ENCODE data around the gene NKX2-3. TPM values are rescaled to one million over a fixed set of nuclear protein-coding genes. Genes with fewer than 3 reads are reported as not detected.

Gene NKX2-3
- total RNA-seq, 4 donors from 2014 or later: not detected

DNA sequence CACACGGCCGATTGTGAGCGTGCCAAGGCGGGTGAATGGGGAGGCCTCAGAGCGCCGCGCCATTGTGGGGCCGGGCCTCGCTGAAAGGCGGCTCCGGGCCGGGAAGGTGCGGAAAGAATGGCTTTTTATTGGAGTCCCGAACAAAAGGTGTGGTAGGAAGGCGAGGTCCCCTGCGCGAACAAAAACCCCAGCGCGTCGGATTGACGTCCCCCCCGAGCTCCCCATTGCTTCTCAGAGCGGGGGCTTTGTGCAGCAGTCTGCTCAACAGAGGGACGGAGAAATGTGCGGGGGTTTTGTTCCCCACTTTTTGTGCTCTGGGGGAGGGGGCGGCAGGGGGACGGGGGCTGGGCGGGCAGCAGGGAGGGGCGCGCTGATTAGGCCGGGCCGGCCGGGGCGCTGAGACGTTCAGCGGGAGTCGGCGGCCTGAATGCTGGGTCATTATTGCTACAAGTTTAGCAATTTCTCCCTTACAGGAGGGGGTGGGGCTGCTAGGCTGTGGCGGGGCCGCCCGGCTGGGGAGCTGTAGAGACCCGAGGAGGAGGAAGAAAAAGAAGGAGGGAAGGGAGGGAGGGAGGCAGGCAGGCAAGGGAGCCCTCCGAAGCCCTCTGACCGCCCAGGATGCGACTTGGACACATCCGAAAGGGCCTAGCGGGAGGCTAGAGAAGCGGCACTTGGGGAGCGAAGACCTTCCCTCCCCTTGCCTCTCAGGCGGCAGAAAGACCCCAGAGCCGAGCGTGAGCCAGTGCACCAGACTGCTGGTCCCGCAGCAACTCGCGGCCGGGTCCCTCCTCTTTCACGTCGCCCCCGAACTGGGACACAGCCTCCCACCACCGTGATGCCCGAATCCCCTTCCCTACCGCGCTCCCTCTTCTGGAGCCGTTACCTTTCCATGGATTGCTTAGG, 4.6 kb downstream of the NKX2-3 start:
- Histone ChIP-seq H3K9me3 (no peaks in the 10 kb centered on the region), H3K36me3 (no peaks in the 10 kb centered on the region), H3K27me3 (peaks cover 93 to 98% (median 97%) of the 10 kb centered on the region in 3 donors), H3K4me3 (peak overlapping the region; percentile 11 to 51 (median 18)), H3K4me1 (peaks cover 13 to 25% of the 10 kb centered on the region in 2 donors), H3K27ac (no peak overlapping the region)
- in situ Hi-C loops (cut with MboI; ENCODE audit: low sequenced_read_pairs in 4 of 4): no loop called here
- intact Hi-C loops (cut with DNase I; ENCODE audit: low total_unique reads): no loop called here
- no peak for DNase-seq
- TF ChIP-seq, protein P1, sequence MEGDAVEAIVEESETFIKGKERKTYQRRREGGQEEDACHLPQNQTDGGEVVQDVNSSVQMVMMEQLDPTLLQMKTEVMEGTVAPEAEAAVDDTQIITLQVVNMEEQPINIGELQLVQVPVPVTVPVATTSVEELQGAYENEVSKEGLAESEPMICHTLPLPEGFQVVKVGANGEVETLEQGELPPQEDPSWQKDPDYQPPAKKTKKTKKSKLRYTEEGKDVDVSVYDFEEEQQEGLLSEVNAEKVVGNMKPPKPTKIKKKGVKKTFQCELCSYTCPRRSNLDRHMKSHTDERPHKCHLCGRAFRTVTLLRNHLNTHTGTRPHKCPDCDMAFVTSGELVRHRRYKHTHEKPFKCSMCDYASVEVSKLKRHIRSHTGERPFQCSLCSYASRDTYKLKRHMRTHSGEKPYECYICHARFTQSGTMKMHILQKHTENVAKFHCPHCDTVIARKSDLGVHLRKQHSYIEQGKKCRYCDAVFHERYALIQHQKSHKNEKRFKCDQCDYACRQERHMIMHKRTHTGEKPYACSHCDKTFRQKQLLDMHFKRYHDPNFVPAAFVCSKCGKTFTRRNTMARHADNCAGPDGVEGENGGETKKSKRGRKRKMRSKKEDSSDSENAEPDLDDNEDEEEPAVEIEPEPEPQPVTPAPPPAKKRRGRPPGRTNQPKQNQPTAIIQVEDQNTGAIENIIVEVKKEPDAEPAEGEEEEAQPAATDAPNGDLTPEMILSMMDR (IDR thresholded peaks at IDR 0.05 in 4 of 5, conservative IDR thresholded peaks at IDR 0.05 in 1 of 5): no peak
- TF ChIP-seq POLR2A (IDR thresholded peaks at IDR 0.05): no peak
- no peak for ATAC-seq

DNA sequence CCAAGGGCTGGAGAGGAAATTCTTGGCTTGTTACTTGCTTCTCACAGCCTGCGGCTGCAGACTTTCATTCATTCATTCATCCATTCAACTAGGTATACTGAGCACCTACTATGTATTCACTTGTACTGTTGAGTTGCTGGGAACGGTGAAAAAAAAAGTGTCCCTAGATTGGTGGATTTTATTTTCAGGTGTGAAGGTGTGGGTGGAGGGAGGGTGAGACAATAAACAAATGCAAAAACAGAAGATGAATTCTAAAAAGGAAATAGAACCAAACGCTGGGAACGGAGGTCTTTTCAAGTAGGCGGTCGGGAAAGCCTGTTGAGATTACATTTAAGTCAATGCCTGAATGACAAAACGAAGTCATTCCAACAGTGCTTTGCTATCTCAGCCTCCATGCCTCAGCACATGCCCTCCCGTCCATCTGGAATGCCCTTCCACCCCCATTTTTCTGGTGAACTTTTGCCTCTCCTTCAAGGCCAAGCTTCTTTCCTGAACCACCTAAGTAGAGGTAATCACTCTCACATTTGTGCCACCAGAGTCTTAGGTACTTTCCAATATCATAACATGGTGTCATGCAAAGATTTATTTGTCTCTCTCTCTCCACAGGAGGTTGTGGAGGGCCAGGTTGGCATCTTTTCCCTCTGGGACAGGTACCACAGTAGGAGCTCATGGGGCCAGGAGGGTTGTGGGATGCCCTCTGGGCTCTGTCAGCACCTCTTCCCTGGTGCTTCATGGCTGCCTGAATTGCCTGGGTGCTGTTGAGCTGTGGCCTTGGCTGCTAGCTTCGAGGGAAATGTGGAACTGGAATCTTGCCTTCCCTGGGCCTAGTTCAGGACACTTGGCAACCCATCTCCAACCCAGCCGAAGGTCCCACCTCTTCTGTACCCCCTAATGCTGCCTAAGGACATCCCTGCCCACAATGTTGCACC, 5.5 kb downstream of the NKX2-3 start:
- Histone ChIP-seq H3K27ac (no peak overlapping the region), H3K4me3 (no peak overlapping the region), H3K36me3 (no peaks in the 10 kb centered on the region), H3K4me1 (peaks cover 7 to 16% of the 10 kb centered on the region in 2 donors), H3K9me3 (no peaks in the 10 kb centered on the region), H3K27me3 (peaks cover 93 to 98% (median 96%) of the 10 kb centered on the region in 3 donors)
- ATAC-seq (no peak), DNase-seq (no peak)
- intact Hi-C loops (cut with DNase I; ENCODE audit: low total_unique reads): no loop called here
- in situ Hi-C loops (cut with MboI; ENCODE audit: low sequenced_read_pairs in 4 of 4): no loop called here
- TF ChIP-seq, protein P1 (IDR thresholded peaks at IDR 0.05 in 4 of 5, conservative IDR thresholded peaks at IDR 0.05 in 1 of 5): no peak

DNA sequence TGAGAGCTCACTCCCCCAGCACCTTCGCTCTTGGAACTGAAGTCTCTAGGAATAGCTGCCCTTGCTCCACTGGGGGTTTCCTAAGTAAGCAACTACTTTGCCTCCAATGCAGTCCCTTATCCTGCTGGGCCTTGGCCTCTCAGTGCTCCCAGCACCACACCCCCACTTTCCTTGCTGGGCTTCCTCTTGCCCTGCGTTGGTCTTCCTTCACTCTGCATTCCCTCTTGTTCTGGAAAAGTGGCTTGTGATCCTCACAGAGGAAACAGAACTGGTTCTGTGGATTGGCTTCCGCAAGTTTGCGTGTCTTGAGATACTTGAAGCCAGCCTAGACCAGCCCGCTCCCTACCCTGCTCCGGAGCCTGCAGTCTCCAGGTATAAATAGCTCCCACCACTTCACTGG, 6.4 kb downstream of the NKX2-3 start:
- Histone ChIP-seq H3K36me3 (no peaks in the 10 kb centered on the region), H3K27me3 (peaks cover 91 to 92% (median 91%) of the 10 kb centered on the region in 3 donors), H3K27ac (no peak overlapping the region), H3K4me3 (no peak overlapping the region), H3K4me1 (peaks cover 7 to 13% of the 10 kb centered on the region in 2 donors), H3K9me3 (no peaks in the 10 kb centered on the region)
- DNase-seq: no peak
- TF ChIP-seq, protein P1 (IDR thresholded peaks at IDR 0.05 in 4 of 5, conservative IDR thresholded peaks at IDR 0.05 in 1 of 5): no peak
- TF ChIP-seq POLR2A (IDR thresholded peaks at IDR 0.05): no peak
- ATAC-seq: no peak
- in situ Hi-C loops (cut with MboI; ENCODE audit: low sequenced_read_pairs in 4 of 4): no loop called here
- intact Hi-C loops (cut with DNase I; ENCODE audit: low total_unique reads): no loop called here

DNA sequence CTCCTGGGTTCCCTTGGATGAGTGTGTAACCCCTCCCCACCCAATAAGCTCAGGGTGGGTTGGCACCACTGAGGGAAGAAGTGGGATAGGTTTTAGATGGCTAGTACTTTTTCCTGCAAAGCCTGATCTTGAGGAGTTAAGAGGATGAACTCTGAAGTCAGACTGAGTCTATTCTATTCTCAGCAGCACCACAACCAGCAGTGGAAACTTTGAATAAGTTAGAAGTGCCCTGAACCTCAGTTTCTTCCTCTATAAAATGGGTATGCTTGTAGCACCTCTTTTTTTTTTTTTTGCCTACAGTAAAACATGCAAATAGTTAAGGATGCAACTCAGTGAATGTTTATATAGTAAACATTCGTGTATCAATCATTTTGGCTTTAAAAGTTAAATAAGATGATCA, 7.1 kb downstream of the NKX2-3 start:
- no peak for ATAC-seq
- Histone ChIP-seq H3K27me3 (peaks cover 91 to 92% (median 91%) of the 10 kb centered on the region in 3 donors), H3K9me3 (no peaks in the 10 kb centered on the region), H3K27ac (no peak overlapping the region), H3K4me3 (no peak overlapping the region), H3K36me3 (no peaks in the 10 kb centered on the region), H3K4me1 (peaks cover 4 to 13% of the 10 kb centered on the region in 2 donors)
- no peak for TF ChIP-seq POLR2A (IDR thresholded peaks at IDR 0.05)
- TF ChIP-seq, protein P1 (IDR thresholded peaks at IDR 0.05 in 4 of 5, conservative IDR thresholded peaks at IDR 0.05 in 1 of 5): no peak
- in situ Hi-C loops (cut with MboI; ENCODE audit: low sequenced_read_pairs in 4 of 4) (no loop called here), intact Hi-C loops (cut with DNase I; ENCODE audit: low total_unique reads) (no loop called here)
- no peak for DNase-seq
